ENCODE measurements around the gene CEBPE. TPM values are rescaled to one million over a fixed set of nuclear protein-coding genes. Genes with fewer than 3 reads are reported as not detected.

Gene CEBPE
- total RNA-seq, 1 experiment from 2014 or later: not detected

GRCh38 chr14:23142826-23143225 lies 23.8 kb upstream of the CEBPE start:
- Mint-ChIP-seq H3K27me3 (ENCODE audit: insufficient read depth, unreplicated experiment) (no peaks in the 10 kb centered on the region), H3K36me3 (ENCODE audit: insufficient read depth, unreplicated experiment) (no peaks in the 10 kb centered on the region), H3K27ac (ENCODE audit: unreplicated experiment) (no peak overlapping the region), H3K9me3 (ENCODE audit: unreplicated experiment) (no peaks in the 10 kb centered on the region), H3K4me3 (ENCODE audit: unreplicated experiment) (no peak overlapping the region), H3K4me1 (ENCODE audit: low read depth, unreplicated experiment) (peaks cover 20% of the 10 kb centered on the region)
- H3K4me3 ChIP-seq (ENCODE audit: low read depth, low read length): no peak overlapping the region
- BruUV-seq (replicated peaks): no TSS peak
- no peaks in the 10 kb centered on the region for H3K9me3 ChIP-seq
- H3K4me1 ChIP-seq: peaks cover 29% of the 10 kb centered on the region
- no peak for TF ChIP-seq CTCF (IDR thresholded peaks at IDR 0.05; ENCODE audit: insufficient read depth in 1 of 2, low read depth in 1 of 2, low read length in 1 of 2, severe bottlenecking in 1 of 2, unreplicated experiment in 1 of 2)
- CTCF ChIA-PET: no interaction called here
- POLR2A ChIA-PET: no interaction called here
- intact Hi-C loops (cut with micrococcal nuclease; ENCODE audit: unreplicated experiment): no loop called here
- no peaks in the 10 kb centered on the region for H3K27me3 ChIP-seq (replicated peaks; ENCODE audit: control insufficient read depth, insufficient read depth, low read length)
- DNase-seq: no peak
- H3K36me3 ChIP-seq (ENCODE audit: control insufficient read depth, insufficient read depth, low read length): no peaks in the 10 kb centered on the region

GRCh38 chr14:23141706-23142444 lies 22.8 kb upstream of the CEBPE start:
- no peaks in the 10 kb centered on the region for H3K9me3 ChIP-seq
- TF ChIP-seq CTCF (IDR thresholded peaks at IDR 0.05; ENCODE audit: insufficient read depth in 1 of 2, low read depth in 1 of 2, low read length in 1 of 2, severe bottlenecking in 1 of 2, unreplicated experiment in 1 of 2): no peak
- Mint-ChIP-seq H3K4me3 (ENCODE audit: unreplicated experiment) (no peak overlapping the region), H3K27ac (ENCODE audit: unreplicated experiment) (no peak overlapping the region), H3K27me3 (ENCODE audit: insufficient read depth, unreplicated experiment) (no peaks in the 10 kb centered on the region), H3K36me3 (ENCODE audit: insufficient read depth, unreplicated experiment) (no peaks in the 10 kb centered on the region), H3K4me1 (ENCODE audit: low read depth, unreplicated experiment) (peaks cover 14% of the 10 kb centered on the region), H3K9me3 (ENCODE audit: unreplicated experiment) (no peaks in the 10 kb centered on the region)
- no peaks in the 10 kb centered on the region for H3K36me3 ChIP-seq (ENCODE audit: control insufficient read depth, insufficient read depth, low read length)
- peak in 1 of 2 experiments; percentile 12 for DNase-seq
- ChIA-PET CTCF (no interaction called here), POLR2A (no interaction called here)
- H3K4me1 ChIP-seq: peaks cover 20% of the 10 kb centered on the region
- intact Hi-C loops (cut with micrococcal nuclease; ENCODE audit: unreplicated experiment): no loop called here
- no TSS peak for BruUV-seq (replicated peaks)
- H3K27me3 ChIP-seq (replicated peaks; ENCODE audit: control insufficient read depth, insufficient read depth, low read length): no peaks in the 10 kb centered on the region
- H3K4me3 ChIP-seq (ENCODE audit: low read depth, low read length): no peak overlapping the region

- ChIA-PET CTCF (interaction anchor here (1.0 kb wide), 1 partner anchor 20 kb away, joined by 3 read pairs; no protein-coding TSS in a partner anchor), POLR2A (no interaction called here)
- no TSS peak for BruUV-seq (replicated peaks)
- Histone ChIP-seq H3K9me3 (no peaks in the 10 kb centered on the region), H3K36me3 (ENCODE audit: control insufficient read depth, insufficient read depth, low read length) (no peaks in the 10 kb centered on the region), H3K4me3 (ENCODE audit: low read depth, low read length) (no peak overlapping the region), H3K27me3 (replicated peaks; ENCODE audit: control insufficient read depth, insufficient read depth, low read length) (no peaks in the 10 kb centered on the region), H3K4me1 (peaks cover 5% of the 10 kb centered on the region; the same call in 1 of the 2 replicates)
- no peak for DNase-seq
- Mint-ChIP-seq H3K4me3 (ENCODE audit: unreplicated experiment) (no peak overlapping the region), H3K36me3 (ENCODE audit: insufficient read depth, unreplicated experiment) (no peaks in the 10 kb centered on the region), H3K27me3 (ENCODE audit: insufficient read depth, unreplicated experiment) (no peaks in the 10 kb centered on the region), H3K9me3 (ENCODE audit: unreplicated experiment) (no peaks in the 10 kb centered on the region), H3K4me1 (ENCODE audit: low read depth, unreplicated experiment) (peaks cover 1% of the 10 kb centered on the region), H3K27ac (ENCODE audit: unreplicated experiment) (no peak overlapping the region)
- no peak for TF ChIP-seq CTCF (IDR thresholded peaks at IDR 0.05; ENCODE audit: insufficient read depth in 1 of 2, low read depth in 1 of 2, low read length in 1 of 2, severe bottlenecking in 1 of 2, unreplicated experiment in 1 of 2)
- intact Hi-C loops (cut with micrococcal nuclease; ENCODE audit: unreplicated experiment): no loop called here
Observed at GRCh38 chr14:23140371-23140770, 21.3 kb upstream of the CEBPE start.
